Measurements from ENCODE around the gene IFI16. TPM values are rescaled to one million over a fixed set of nuclear protein-coding genes. Genes with fewer than 3 reads are reported as not detected.

The IFI16 gene
- total and polyA plus RNA-seq, 2 of the 4 experiments (the other 2 are of a cell fraction), result 45.0 to 65.3 TPM

GRCh38 chr1:159040893-159041724 is 31.4 kb downstream of the IFI16 start:
- no peak overlapping the region for H3K27ac ChIP-seq (ENCODE audit: insufficient read depth, low read length)
- no peaks in the 10 kb centered on the region for H4K20me1 ChIP-seq (ENCODE audit: insufficient read depth, low read length)
- DNase-seq (no peak), ATAC-seq (ENCODE audit: low read depth) (peak; percentile 26; the same call in 1 of the 2 replicates)
- H3K36me3 ChIP-seq (ENCODE audit: control insufficient read depth, insufficient read depth, low read length), result peaks cover 33% of the 10 kb centered on the region
- peak overlapping the region; percentile 79; the same call in 1 of the 2 replicates for H2AK5ac ChIP-seq (ENCODE audit: low read depth, low read length)
- no peak overlapping the region for H2AK9ac ChIP-seq (replicated peaks; ENCODE audit: low read depth, low read length, poor library complexity)
- dilution Hi-C loops (cut with HindIII; ENCODE audit: low sequenced_read_pairs, unreplicated experiment), result no loop called here
- H3K27me3 ChIP-seq (ENCODE audit: control insufficient read depth, insufficient read depth, low read length), result no peaks in the 10 kb centered on the region
- peak overlapping the region in 1 of 2 experiments; percentile 73; a peak in 2 of 4 replicates for H4K8ac ChIP-seq (ENCODE audit: low read depth in 2 of 2, low read length in 2 of 2)
- CTCF ChIA-PET, result interaction anchor here (0.6 kb wide), 1 partner anchor 51 kb away, joined by 8 read pairs; no protein-coding TSS in a partner anchor
- peak overlapping the region; percentile 55; the same call in 1 of the 2 replicates for H4K5ac ChIP-seq (ENCODE audit: low read depth, low read length)
- POLR2A ChIA-PET (ENCODE audit: unreplicated experiment), result no interaction called here
- H3K79me1 ChIP-seq (ENCODE audit: low read depth in 1 of 2, low read length in 2 of 2), result peaks cover 22 to 24% of the 10 kb centered on the region in 2 experiments
- peaks cover 4% of the 10 kb centered on the region; the same call in 1 of the 2 replicates for H3K4me1 ChIP-seq (ENCODE audit: control insufficient read depth, insufficient read depth, low read length)
- in situ Hi-C loops (cut with MboI; ENCODE audit: low sequenced_read_pairs), result no loop called here
- H3K9me1 ChIP-seq (ENCODE audit: insufficient read depth, low read length), result peaks cover 5% of the 10 kb centered on the region
- H4K91ac ChIP-seq (ENCODE audit: insufficient read depth, low read depth, low read length), result 0 out of 2 replicates have a peak overlapping the region, but pooled peaks have one; percentile 17
- peak overlapping the region; percentile 84 for H3K4ac ChIP-seq (ENCODE audit: low read depth, low read length)
- peak overlapping the region; percentile 87 for H2BK120ac ChIP-seq (ENCODE audit: low read depth, low read length)
- TF ChIP-seq SMC3 (IDR thresholded peaks at IDR 0.05; ENCODE audit: low read depth, low read length), result no peak
- TF ChIP-seq CTCF (conservative IDR thresholded peaks at IDR 0.05; ENCODE audit: low read depth, low read length), result no peak
- TF ChIP-seq ELK1 (IDR thresholded peaks at IDR 0.05; ENCODE audit: borderline replicate concordance, low read depth, low read length), result no peak
- TF ChIP-seq RCOR1 (IDR thresholded peaks at IDR 0.05; ENCODE audit: insufficient replicate concordance, low read length), result no peak
- TF ChIP-seq USF2 (IDR thresholded peaks at IDR 0.05; ENCODE audit: low read depth, low read length), result no peak
- TF ChIP-seq MAFK (IDR thresholded peaks at IDR 0.05; ENCODE audit: low read depth, low read length), result no peak
- TF ChIP-seq MXI1 (IDR thresholded peaks at IDR 0.05; ENCODE audit: borderline replicate concordance, low read depth, low read length), result no peak
- no peak overlapping the region for H3K9ac ChIP-seq (ENCODE audit: low read depth, low read length)
- peak overlapping the region; percentile 82 for H3K14ac ChIP-seq (replicated peaks; ENCODE audit: low read depth, low read length)
- peak overlapping the region; percentile 9; the same call in 2 of the 3 replicates for H2BK15ac ChIP-seq (ENCODE audit: low read depth, low read length)
- no peak overlapping the region for H3K4me3 ChIP-seq (ENCODE audit: insufficient read depth, low read depth, low read length)
- H2BK5ac ChIP-seq (ENCODE audit: low read depth, low read length, poor library complexity, severe bottlenecking), result peak overlapping the region; percentile 85
- no peaks in the 10 kb centered on the region for H3K9me3 ChIP-seq (ENCODE audit: control insufficient read depth, insufficient read depth, low read length)
- no CpG with 5 or more reads among the region's 7 CpGs for WGBS, 2 experiments (ENCODE audit: extremely low coverage in 2 of 2, insufficient read length in 1 of 2)
- peak overlapping the region; percentile 69; the same call in 1 of the 2 replicates for H3K23ac ChIP-seq (ENCODE audit: low read depth, low read length)
- H3K4me2 ChIP-seq (ENCODE audit: low read depth, low read length), result no peak overlapping the region
- peak overlapping the region; percentile 88 for H2BK20ac ChIP-seq (ENCODE audit: low read depth, low read length)
- intact Hi-C loops (cut with micrococcal nuclease), result loop anchor here (1.0 to 2.0 kb wide), 2 partner anchors 13 to 22 kb away; no protein-coding TSS in a partner anchor
- no peak overlapping the region for H2AFZ ChIP-seq (replicated peaks; ENCODE audit: low read length, poor library complexity)
- peak overlapping the region; percentile 83; the same call in 1 of the 2 replicates for H3K18ac ChIP-seq (ENCODE audit: low read depth, low read length)
- no TSS peak for BruUV-seq (replicated peaks)
- H3K56ac ChIP-seq (ENCODE audit: extremely low read depth, insufficient read depth, low read length), result peak overlapping the region; percentile 5; the same call in 1 of the 2 replicates
